ENCODE data around the gene STRIT1.
"Not testable (repeated sequence)": the region's sequence is repeated elsewhere in the genome, so short reads cannot be mapped to it uniquely, and the experiment has no call there.

STRIT1 gene

DNA sequence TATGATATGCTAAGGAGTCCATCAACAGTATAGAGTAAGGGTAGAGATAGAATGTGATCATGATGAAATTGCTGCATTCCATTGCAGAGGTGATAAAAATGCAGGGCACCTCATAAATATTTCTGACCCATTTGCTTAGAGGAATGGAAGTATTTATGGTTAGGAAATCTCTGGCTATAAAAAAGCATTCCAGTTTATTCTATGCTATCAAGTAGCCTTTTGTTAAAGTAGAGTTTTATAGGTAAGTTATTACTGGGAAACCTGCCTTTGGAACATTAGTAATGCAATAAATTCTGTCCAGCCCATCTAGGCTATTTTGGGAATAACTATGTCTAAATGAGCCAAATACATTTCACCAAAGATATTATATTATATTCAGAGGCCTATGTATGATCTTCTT, 19.8 kb upstream of the STRIT1 start:
- no peak for DNase-seq (ENCODE audit: low read depth)

GRCh38 chr3:155312781-155313180, 19.3 kb upstream of the STRIT1 start:
- DNase-seq (ENCODE audit: low read depth): no peak

- DNase-seq (ENCODE audit: low read depth): no peak
Measured at GRCh38 chr3:155309581-155309980, 16.1 kb upstream of the STRIT1 start.

- DNase-seq (ENCODE audit: low read depth): peak; percentile 20
Measured at GRCh38 chr3:155308831-155309230, 15.3 kb upstream of the STRIT1 start.

- DNase-seq (ENCODE audit: low read depth): no peak
Measured at GRCh38 chr3:155307183-155307582, 13.7 kb upstream of the STRIT1 start.

DNA sequence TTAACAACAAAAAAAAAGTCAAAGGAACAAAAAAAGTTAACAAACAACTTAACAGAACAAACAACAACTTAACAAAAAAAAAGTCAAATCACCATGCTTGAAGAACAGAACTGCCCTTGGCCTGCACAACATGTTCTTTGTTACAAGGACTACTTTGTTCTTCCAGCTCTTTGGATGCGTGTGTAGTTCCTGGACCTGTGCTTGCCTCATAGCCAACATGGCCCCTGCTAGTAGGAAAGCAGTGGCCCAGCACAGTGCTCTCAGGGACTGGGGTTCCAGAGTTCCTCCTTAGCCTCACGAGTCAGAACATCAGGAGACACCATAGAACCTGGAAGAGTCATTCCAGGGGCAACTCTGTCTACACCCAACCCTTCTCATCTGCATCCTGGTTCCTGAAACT, 10.9 kb upstream of the STRIT1 start:
- DNase-seq (ENCODE audit: low read depth): no peak

- DNase-seq (ENCODE audit: low read depth): no peak
Measured at GRCh38 chr3:155303540-155304097, 10.1 kb upstream of the STRIT1 start.

- DNase-seq (ENCODE audit: low read depth): no peak
Measured at GRCh38 chr3:155302891-155303290, 9.4 kb upstream of the STRIT1 start.

DNA sequence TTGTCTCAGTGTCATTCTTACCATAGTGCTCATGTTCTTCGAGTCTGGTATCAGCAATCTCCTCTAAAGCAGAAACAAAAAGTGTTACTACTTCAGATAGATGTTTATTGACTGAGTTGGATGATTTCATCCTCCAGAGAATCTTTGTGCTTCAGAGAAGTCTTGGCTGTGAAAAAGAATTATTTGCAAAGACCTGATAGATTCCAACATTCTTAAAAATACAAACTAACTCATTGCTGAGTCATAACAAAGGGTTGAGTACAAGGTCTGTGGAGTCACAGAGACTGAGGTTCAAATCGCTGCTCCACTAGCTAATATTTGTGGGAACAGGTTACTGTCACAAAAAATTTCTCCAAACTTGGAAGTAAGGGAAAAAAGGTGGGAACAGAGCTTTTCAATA, 9.0 kb upstream of the STRIT1 start:
- no peak for DNase-seq (ENCODE audit: low read depth)

GRCh38 chr3:155297100-155297499, 3.6 kb upstream of the STRIT1 start:
- DNase-seq (ENCODE audit: low read depth): no peak

DNA sequence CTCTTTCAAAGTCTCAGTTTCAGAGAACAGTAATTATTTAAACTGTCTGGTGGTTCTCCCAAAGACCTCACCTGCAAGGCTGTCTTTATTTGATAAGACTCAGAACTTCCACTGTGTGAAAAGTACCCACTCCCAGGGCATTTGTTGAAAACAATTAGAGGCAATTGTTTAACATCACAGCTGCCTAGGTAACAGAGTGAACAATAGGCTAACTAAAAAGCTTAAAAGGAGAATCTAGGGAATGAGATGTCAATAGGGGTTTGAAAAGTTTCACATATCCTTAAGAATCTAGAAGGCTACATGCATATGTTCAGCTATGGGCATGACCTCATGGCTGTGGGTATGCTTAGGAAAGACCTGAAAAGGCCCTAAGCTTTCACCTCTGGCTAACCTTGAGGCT, 2.9 kb upstream of the STRIT1 start:
- no peak for DNase-seq (ENCODE audit: low read depth)

DNA sequence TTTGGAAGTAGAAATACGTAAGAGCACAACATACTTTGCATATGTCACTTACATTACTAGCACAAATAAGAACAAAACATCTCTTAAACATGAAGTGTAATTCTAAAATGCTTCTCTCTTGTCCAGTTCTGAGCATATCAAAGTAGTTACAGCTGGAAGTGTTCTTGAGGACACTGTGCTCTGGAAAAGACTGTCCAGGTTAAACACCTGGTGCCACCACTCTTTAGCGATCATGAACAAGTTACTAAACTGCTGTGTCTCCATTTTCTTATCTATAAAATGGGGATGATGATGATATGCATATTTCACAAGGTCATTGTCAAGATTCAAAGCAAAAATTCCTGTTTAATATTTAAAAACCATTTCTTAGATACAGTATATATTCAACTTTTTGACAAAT, 790 bp downstream of the STRIT1 start:
- DNase-seq (ENCODE audit: low read depth): no peak

GRCh38 chr3:155292133-155292532, 1.4 kb downstream of the STRIT1 start:
- no peak for DNase-seq (ENCODE audit: low read depth)

DNA sequence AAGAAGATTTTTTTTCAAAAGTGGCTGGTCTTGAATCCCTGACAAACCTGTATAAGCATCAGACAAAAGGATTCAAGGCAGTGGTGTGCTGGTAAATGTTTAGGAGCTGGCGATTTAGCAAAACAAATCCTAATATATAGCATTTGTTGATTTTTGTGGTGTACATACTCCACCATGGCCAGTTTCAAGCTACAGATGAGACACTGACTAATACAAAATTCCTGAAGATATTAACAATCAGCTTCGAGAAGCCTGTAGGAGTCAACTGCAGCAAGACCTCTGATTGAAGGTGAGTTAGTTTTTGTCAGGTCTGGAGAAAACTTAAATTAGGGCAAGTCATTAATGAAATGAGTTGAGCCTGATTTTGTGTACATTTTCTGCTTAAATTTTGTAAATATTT, 6.7 kb downstream of the STRIT1 start:
- DNase-seq (ENCODE audit: low read depth): no peak

DNA sequence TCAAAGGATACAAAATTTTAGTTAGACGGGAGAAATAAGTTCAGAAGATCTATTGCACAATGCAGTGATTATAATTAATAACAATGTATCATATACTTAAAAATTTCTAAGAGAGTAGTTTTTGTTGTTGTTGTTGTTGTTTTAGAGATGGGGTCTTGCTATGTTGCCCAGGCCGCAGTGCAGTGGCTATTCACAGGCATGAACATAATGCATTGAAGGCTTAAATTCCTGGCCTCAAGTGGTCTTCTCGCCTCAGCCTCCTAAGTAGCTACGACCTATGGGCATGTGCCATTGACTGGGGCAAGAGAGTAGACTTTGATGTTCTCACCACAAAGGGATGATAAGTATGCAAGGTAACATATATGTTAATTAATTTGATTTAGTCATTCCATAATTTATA, 7.5 kb downstream of the STRIT1 start:
- no peak for DNase-seq (ENCODE audit: low read depth)

DNA sequence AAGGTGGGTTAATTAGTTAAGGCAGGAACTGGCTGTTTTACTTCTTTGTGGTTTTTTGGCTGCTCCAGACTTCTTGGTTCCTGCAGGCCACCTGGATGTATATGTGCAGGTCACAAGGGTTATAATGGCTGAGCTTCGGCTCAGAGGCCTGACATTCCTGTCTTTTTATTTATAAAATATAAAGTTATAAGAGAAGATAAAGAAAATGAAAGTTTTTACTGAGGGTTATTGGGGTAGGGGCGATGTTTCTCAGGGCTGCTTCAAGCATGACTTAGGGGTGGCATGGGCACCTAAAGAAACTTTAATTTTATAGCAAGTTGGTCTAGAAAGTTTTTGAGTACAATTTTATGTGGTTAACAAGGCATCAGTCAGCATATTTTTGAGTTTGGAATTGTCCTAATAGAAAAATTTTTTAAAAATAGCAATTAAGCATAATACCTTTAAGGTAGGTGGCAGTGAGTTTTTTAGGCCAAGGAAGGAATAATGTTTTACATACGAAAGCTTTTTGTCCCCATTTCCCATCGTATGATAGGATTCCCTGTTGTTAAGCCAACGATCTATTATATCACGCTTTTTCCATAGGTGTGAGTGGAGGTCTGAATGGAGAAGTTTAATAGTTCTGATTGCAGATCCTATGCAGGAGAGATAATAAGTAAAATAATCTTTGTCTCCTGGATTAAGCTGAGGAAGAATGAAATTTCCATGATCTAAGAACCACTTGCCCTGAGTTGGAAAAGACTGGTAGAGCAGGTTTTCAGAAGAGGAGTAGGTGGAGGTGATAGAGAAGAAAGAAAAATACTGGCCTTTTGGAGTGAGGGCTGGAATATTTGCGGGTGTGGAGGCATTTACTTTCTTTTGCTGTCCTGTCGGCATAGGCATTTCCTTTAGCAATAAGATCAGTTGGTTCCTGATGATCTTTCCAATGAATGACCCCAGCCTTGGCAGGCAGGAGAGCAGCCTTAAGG, 10.1 kb downstream of the STRIT1 start:
- no peak for DNase-seq (ENCODE audit: low read depth)

DNA sequence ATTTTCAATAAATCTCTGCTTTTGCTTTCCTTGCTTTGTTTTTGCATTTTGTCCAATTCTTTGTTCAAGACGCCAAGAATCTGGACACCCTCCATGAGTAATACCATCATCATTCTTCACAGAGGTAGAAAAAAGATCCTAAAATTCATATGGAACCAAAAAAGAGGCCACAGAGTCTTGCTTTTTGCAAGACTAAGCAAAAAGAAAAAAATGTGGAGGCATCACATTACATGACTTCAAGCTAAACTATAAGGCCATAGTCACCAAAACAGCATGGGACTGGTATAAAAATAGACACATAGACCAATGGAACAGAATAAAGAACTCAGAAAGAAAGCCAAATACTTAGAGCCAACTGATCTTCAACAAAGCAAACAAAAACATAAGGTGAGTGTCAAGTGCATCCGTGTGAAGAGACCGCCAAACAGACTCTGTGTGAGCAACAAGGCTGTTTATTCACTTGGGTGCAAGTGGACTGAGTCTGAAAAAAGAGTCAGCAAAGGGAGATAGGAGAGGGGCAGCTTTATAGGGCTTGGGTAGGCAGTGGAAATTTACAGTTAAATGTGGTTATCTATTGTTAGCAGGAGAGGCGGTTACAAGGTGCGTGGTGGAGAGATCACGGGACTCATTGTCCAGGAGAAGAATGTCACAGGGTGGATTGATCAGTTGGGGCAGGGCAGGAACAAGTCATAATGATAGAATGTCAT, 10.9 kb downstream of the STRIT1 start:
- peak; percentile 61 for DNase-seq (ENCODE audit: low read depth)

- DNase-seq (ENCODE audit: low read depth): peak; percentile 2
Measured at GRCh38 chr3:155281912-155282311, 11.6 kb downstream of the STRIT1 start.

DNA sequence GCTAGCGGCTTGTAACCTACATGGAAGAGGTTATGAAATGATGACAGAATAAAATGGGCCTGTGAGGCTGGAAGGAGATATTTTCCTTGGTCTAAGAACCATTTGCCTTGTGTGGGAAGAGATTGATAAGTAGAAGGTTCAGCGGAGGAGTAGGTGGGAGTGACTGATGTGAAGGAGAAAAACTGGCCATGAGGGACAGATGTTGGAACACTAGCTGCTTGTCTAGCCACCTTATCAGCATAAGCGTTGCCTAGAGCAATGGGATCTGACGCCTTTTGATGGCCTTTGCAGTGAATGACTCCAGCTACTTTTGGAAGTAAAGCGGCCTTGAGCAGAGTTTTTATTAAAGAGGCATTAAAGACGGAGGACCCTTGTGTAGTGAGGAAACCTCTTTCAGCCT, 17.4 kb downstream of the STRIT1 start:
- DNase-seq (ENCODE audit: low read depth): not testable (repeated sequence)

- DNase-seq (ENCODE audit: low read depth): not testable (repeated sequence)
Measured at GRCh38 chr3:155275159-155275754, 18.2 kb downstream of the STRIT1 start.

- not testable (repeated sequence) for DNase-seq (ENCODE audit: low read depth)
Measured at GRCh38 chr3:155274435-155274834, 19.0 kb downstream of the STRIT1 start.

- DNase-seq (ENCODE audit: low read depth): no peak
Measured at GRCh38 chr3:155271343-155271613, 22.2 kb downstream of the STRIT1 start.

Measured in stromal cell of bone marrow (primary cell).